Stimulated activated CD4-positive, alpha-beta T cell treated with anti-CD3 and anti-CD28 coated beads, Interleukin-4, amount 100 ng/mL, for 4 hours (primary cell): Measurements from ENCODE around the gene EPHB3.

Experiments
- DNase-seq, 2 experiments: peaks; one replicate each; pipeline ENCODE4 v3.0.0-alpha.2; 2020

The EPHB3 gene

GRCh38 chr3:184561061-184561912 lies at the start of gene EPHB3:
Gene EPHB3, plus strand, starts transcription at chr3:184561785. Its CDS starts 451 bp downstream, at chr3:184562236.
- DNase-seq, result peak; percentile 83 to 87

- no peak for DNase-seq
These were observed 49.0 kb upstream of the EPHB3 start for GRCh38 chr3:184512621-184513020.

- DNase-seq, result peak; percentile 77 to 81
These were observed 48.1 kb upstream of the EPHB3 start for GRCh38 chr3:184513276-184514170.

- DNase-seq, result no peak
These were observed 47.5 kb upstream of the EPHB3 start for GRCh38 chr3:184514171-184514490.

DNA sequence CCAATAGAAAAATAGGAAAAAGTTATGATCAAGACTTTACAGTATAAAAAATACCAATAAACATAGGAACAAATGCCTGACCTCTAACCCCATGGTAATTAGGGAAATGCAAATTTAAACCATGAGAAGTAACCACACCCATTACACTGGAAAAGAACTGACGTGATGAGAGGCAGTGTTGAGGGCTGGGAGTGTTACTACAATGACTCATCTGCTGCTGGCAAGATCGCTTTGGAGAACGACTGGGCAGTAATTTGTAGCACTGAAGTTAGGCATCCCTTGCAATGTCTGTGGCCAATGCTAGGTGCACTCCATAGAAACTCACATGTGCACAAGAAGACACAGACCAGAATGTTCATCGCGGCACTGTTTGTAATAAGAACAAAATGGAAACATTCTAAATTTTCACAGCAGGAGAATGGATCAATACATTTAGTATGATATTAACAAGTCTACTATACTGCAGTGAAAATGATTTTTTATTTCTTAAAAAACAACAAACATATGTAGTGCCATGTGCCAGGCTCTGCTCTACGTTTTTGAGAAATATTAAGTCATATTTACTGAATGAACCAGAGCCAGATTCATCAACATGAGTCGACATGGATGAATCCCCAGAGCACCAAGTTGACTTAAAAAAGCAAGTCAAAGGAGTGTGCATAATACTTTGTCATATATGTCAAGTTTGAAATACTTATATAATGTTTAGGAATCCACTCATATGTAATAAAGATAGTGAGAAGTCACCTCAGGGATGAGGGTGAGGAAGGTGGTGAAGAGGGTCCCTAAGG lies 37.6 kb upstream of the EPHB3 start:
- no peak for DNase-seq

- no peak for DNase-seq
These were observed 36.6 kb upstream of the EPHB3 start for GRCh38 chr3:184524981-184525336.

DNA sequence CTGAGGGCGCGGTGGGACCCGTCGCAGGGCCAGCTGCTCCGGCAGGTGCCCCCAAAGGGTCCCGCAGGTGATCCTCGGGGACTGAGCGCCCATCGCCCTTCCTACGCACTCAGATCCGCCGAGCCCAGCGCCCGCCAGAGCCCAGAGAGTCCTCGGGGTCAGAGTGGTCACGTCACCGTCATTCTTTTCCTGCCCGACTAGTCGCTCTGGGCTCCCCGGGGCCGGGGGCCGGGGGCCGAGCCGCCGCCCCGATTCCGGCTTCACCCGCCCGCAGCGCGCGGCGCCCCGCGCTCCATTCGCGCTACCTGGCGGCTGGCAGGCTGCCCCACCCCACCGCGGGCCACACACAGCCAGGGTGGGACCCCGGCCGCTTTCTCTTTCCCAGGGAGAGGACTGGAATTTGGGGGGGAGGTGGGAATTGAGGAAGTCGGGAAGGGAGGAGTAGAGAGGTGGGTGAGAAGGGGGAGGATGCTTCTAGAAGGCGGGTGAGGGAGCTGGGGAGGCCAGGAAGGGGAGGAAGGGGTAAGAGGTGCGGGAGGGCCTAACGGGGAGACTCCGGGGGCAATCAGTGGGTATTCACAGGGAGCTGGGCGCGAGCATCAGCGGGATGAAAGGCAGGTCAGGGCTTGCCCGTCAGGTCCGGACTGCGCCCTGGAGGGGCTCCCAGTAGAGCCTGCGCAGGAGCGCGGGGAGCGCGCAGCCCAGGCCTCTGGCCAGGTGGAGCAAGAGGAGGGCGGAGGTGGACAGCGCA lies 36.1 kb upstream of the EPHB3 start:
- DNase-seq, result peak in 1 of 2 experiments; percentile 9

GRCh38 chr3:184526088-184526433 lies 35.5 kb upstream of the EPHB3 start:
- no peak for DNase-seq

GRCh38 chr3:184531626-184532280 lies 29.8 kb upstream of the EPHB3 start:
- no peak for DNase-seq

DNA sequence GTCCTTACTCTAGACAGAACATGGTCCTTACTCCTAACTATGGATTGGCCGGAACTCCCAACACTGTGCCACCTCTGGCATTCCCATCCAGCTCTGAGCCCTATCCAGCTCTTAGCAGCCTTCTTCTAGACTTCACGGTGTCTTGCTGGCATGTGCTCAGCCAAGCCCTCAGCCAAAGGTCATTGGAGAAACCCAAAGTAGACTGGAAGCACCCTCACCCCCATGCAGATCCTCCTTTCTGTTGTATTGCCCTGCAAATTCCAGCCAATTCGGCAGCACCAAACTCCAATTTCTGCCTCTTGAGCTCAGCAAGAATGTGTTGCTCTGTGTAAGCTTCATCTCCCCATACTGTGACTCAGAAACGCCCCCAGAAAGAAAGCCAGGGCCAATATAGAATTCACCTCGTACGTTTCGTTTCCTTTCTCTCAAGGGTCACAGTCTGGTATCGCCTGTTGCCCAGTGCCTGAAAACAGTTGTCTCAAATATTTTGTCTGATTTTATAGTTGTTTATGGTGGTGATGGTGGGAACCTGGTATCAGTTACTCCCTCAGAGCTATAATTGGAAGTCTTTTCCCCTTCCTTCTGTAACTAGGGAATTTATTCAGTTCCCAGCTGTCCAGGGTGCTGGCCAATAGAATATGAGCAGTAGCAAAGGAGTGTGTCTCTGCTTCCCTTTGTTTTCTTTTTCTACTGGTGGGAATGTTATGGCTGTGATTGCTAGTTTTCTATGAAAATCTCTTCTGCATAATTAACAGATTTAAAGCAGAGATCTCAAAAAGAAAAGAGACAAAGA lies 28.4 kb upstream of the EPHB3 start:
- DNase-seq, result no peak

- DNase-seq, result no peak
These were observed 23.5 kb upstream of the EPHB3 start for GRCh38 chr3:184537885-184538665.

DNA sequence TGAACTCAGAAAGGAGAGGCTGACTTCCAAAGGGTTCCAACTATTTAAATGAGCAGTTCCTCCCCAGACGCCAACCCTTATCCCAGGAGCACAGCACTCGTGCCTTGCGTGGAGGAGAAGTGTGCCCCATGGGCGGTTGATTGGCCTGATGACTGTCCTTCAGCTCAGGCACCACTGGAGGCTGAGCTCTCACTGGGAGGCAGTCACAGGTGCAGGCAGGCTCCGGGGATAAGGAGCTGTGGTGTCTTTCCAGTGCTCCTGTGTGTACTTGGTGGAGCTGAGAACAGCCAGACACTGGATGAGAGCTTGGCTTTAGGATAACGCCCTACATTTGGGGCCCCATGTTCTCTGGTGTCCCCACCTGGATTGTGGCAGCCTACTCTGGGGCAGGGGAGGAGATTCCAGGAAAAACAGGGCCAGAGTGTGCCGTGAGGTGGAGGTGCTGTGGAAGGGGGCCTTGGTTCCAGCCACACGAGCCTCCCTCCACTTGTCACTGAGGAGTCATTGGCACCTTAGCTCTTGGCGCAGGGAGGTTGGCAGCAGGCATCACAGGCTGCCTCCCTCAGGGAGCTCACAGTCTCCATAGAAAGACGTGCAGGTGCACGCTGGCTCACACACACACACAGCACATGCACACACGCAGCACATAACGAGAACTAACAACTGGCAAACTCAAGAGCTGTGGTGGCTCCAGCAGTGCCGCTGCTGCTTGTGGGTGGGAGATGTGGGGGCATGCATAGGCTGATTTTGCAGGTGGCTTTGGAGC lies 22.7 kb upstream of the EPHB3 start:
- DNase-seq, result no peak

GRCh38 chr3:184539801-184540435 lies 21.7 kb upstream of the EPHB3 start:
- no peak for DNase-seq

GRCh38 chr3:184540777-184541681 lies 20.6 kb upstream of the EPHB3 start:
- peak; percentile 65 to 71 for DNase-seq

- DNase-seq, result no peak
These were observed 19.6 kb upstream of the EPHB3 start for GRCh38 chr3:184541886-184542562.

GRCh38 chr3:184542577-184542976 lies 19.0 kb upstream of the EPHB3 start:
- DNase-seq, result no peak

GRCh38 chr3:184543256-184543655 lies 18.3 kb upstream of the EPHB3 start:
- DNase-seq, result no peak
